Liver (tissue), 3 donors: ENCODE measurements around the gene BFSP1.

Experiments
- EGR1 ChIP-seq, 2 donors: IDR thresholded peaks; 2 replicates each; pipeline ENCODE4 v1.6.1; 2016 to 2018; ENCODE audit warnings: antibody characterized with exemption in 2 of 2, low read depth in 2 of 2
- FOXA1 ChIP-seq: IDR thresholded peaks from 2 replicates; pipeline ENCODE4 v1.6.1; 2016; ENCODE audit warnings: antibody characterized with exemption
- TF ChIP-seq, protein P1 (sequence below): fragments of 150-350 bp; IDR thresholded peaks from 2 replicates; pipeline ENCODE4 v1.5.1; 2017; ENCODE audit warnings: improper control_type of control experiment, low read depth, low read length; ENCODE audit not compliant: missing input control
- donor health status: healthy.
- donor health status: healthy.

- TF ChIP-seq, protein P1, sequence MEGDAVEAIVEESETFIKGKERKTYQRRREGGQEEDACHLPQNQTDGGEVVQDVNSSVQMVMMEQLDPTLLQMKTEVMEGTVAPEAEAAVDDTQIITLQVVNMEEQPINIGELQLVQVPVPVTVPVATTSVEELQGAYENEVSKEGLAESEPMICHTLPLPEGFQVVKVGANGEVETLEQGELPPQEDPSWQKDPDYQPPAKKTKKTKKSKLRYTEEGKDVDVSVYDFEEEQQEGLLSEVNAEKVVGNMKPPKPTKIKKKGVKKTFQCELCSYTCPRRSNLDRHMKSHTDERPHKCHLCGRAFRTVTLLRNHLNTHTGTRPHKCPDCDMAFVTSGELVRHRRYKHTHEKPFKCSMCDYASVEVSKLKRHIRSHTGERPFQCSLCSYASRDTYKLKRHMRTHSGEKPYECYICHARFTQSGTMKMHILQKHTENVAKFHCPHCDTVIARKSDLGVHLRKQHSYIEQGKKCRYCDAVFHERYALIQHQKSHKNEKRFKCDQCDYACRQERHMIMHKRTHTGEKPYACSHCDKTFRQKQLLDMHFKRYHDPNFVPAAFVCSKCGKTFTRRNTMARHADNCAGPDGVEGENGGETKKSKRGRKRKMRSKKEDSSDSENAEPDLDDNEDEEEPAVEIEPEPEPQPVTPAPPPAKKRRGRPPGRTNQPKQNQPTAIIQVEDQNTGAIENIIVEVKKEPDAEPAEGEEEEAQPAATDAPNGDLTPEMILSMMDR: no peak
- no peak for TF ChIP-seq EGR1 (IDR thresholded peaks at IDR 0.05; ENCODE audit: low read depth in 2 of 2)
- no peak for TF ChIP-seq FOXA1
These were observed 2.9 kb upstream of the BFSP1 start for GRCh38 chr20:17534077-17534476.
